Epithelial cell of esophagus (primary cell): Measurements from ENCODE around the gene DNAJC21.

ENCODE experiments used
- DNase-seq: peaks from one replicate; pipeline ENCODE4 v3.0.0; 2010; ENCODE audit warnings: low read depth
- H3K4me3 ChIP-seq: 2 replicates; pipeline ENCODE4 v1.5.1; 2011; ENCODE audit warnings: mild to moderate bottlenecking, low read length, control low read depth
- TF ChIP-seq, protein P1 (sequence below): IDR thresholded peaks from 2 replicates; pipeline ENCODE4 v1.5.1; 2011; ENCODE audit warnings: low read depth, mild to moderate bottlenecking, low read length, control low read depth, inconsistent platforms; ENCODE audit not compliant: insufficient read depth; ENCODE audit errors: missing control alignments

DNAJC21 gene

DNA sequence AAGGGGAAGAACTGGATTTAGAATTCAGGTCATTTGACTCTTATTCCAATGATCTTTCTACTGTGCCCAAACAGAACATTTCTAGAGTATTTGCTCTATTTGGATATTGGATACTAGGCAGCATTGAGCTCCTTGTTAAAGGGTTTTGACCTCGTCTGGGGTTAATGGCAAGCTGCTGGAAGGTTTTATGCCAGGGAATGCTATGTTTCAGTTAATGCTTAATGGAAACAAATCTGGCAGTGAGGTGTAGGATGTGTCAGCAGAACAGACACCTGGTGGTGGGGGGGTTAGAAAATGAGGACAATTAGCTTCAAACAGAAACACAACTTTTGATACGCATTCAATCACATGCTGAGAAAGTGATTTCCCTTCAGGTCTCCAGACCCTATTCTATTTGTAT, 66.9 kb downstream of the DNAJC21 start:
- DNase-seq = no peak
- H3K4me3 ChIP-seq = no peak overlapping the region
- TF ChIP-seq, protein P1, sequence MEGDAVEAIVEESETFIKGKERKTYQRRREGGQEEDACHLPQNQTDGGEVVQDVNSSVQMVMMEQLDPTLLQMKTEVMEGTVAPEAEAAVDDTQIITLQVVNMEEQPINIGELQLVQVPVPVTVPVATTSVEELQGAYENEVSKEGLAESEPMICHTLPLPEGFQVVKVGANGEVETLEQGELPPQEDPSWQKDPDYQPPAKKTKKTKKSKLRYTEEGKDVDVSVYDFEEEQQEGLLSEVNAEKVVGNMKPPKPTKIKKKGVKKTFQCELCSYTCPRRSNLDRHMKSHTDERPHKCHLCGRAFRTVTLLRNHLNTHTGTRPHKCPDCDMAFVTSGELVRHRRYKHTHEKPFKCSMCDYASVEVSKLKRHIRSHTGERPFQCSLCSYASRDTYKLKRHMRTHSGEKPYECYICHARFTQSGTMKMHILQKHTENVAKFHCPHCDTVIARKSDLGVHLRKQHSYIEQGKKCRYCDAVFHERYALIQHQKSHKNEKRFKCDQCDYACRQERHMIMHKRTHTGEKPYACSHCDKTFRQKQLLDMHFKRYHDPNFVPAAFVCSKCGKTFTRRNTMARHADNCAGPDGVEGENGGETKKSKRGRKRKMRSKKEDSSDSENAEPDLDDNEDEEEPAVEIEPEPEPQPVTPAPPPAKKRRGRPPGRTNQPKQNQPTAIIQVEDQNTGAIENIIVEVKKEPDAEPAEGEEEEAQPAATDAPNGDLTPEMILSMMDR = no peak

DNA sequence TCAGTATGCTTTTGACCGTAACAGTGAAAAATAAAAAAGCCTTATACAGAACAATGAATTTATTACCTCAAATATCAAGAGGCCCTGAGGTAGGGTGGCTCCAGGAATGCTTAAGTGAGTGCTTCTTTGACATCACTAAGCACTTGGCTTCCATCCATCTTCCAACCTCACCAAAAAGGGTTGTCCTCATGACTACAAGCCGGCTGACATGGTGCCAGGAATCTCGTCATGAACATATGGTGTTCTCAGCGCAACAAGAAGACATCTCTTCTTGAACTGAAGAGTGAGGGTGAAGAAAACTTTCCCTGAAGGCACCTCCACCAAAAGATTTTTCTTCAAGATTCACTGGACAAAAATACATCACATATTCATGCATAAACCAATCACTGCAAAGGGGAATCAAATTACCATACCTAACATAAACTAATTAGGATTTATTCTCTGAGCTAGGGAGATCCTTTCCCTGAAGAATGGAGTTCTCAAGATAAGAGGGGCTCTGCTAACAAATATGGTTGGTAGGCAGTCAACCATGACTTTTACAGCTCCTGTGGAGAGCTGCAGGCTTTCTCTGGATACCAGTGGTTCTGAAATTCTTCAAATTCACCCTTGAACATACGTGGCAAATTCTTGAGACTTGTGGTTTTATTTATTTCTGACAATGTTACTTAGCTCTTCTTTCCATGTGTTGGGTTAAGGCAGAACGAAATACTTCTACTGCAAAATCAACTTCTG, 68.9 kb downstream of the DNAJC21 start:
- H3K4me3 ChIP-seq = no peak overlapping the region
- no peak for DNase-seq
- TF ChIP-seq, protein P1 = no peak

DNA sequence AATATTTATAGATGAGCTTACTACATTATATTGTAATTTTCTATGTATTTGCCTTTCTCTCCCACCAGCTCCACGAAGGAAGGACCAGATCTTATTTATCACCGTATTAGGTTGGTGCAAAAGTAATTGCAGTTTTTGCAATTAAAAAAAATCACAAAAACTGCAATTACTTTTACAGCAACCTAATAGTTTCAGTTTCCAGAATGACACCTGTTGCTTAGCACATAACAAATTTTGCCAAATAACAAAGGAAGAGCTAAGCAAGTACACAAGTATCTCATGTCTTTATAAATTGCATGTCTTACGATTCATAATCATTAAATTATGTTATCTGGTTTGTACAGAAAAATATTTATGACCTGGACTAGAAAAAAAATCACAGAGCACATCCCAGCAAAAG, 72.5 kb downstream of the DNAJC21 start:
- no peak for DNase-seq
- TF ChIP-seq, protein P1 = no peak
- no peak overlapping the region for H3K4me3 ChIP-seq

DNA sequence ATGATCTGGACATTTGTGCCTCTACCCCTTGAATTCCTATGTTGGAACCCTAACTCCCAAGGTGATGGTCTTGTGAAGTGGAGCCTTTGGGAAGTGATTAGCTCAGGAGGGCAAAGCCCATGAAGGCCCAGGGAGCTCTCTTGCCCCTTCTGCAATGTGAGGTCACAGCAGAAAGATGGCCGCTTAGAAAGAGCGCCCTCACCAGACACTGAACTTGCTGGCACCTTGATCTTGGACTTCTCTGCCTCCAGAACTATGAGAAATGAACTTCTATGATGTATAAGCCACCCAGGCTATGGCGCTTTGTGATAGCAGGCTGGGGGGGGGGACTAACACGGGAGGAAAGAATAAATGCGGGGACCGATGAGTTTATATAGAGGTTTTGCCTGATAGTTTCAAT, 73.1 kb downstream of the DNAJC21 start:
- H3K4me3 ChIP-seq = no peak overlapping the region
- TF ChIP-seq, protein P1 = no peak
- DNase-seq = no peak

DNA sequence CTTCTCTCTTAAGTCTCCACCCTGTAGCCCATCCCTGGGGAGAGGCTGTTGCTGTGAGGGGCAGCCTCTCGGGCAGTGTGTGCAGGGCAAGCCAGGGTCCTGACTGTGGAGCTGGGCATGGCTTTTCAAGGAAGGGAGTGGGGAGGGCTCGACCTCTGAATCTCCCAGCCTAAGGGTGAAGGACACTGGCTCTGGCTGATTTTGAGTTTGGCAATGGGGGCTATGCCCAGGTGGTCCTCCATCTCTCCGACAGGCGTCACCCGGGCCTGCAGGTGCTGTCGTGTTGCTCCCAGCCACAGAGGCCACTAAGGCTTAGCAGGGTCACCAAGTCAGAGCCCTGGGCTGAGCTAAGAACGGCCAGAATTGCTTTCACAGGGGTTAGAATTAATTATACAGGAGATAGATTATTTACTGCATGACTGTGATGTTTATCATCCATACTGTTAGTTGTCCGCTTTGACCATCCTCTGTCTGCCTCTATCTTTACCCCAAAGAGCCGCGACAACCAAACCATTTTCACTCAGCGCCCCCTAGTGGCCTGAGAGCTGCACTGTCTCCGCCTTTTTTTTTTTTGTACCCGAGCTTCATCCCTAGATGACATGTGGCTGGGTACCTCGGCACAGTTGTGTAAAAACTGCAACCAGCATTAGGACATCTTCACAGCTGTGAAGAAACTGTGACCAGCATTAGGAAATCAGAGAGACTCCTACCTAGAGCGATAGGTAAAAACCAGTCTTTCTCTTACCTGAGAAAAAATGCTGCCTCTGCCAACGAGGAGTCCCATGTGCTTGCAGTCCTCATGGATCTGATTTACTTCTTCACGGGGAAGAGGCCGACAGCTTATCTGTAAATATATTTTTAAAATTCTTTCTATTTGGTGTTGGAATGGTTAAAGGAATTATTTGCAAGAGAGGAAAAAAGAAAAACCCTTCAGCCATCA, 73.9 kb downstream of the DNAJC21 start:
- TF ChIP-seq, protein P1 = peak; percentile 87
- H3K4me3 ChIP-seq = no peak overlapping the region
- DNase-seq = peak; percentile 58

DNA sequence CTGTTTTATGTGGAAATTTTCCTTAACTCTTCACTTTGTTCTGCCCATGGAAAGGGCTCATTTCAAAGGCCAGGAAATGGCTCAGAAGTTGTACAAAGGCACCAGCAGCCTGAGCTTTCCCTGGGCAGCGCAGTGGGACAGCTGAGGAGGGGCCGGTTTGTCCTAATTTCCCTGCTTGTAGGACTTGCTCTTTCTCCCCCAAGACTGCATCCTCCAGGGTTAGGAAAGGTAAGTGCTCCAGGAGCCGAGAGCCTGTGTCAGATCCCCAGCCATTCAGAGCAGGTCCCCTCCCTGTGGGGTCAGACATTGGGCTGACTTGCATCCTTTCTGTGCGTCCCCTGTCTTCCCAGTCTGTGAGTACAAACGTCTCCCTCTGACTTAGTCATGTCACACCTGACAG, 74.8 kb downstream of the DNAJC21 start:
- no peak overlapping the region for H3K4me3 ChIP-seq
- TF ChIP-seq, protein P1 = no peak
- DNase-seq = no peak
